Esophagus muscularis mucosa (tissue), 4 donors: ENCODE measurements around the gene SZRD1. TPM values are rescaled to one million over a fixed set of nuclear protein-coding genes. Genes with fewer than 3 reads are reported as not detected.

Experiments
- DNase-seq: peaks from one replicate; pipeline ENCODE4 v3.0.0-alpha.2; 2017; ENCODE audit errors: extremely low spot score
- H3K27ac ChIP-seq, 4 donors: fragments of 200-600 bp; sonication (generic); replicated peaks in 1 of 4; 1 replicate in 3 of 4; 2 replicates in 1 of 4; pipeline ENCODE4 v1.5.1; 2016 to 2019; ENCODE audit warnings: mild to moderate bottlenecking in 1 of 4
- H3K27me3 ChIP-seq, 4 donors: fragments of 200-600 bp; sonication (generic); one replicate each; pipeline versions ENCODE4 v1.5.1 to v1.6.0; 2016 to 2019
- H3K36me3 ChIP-seq, 4 donors: fragments of 200-600 bp; sonication (generic); one replicate each; pipeline ENCODE4 v1.5.1; 2016 to 2019
- H3K4me1 ChIP-seq, 4 donors: fragments of 200-600 bp; sonication (generic); one replicate each; pipeline ENCODE4 v1.5.1; 2016 to 2019
- H3K4me3 ChIP-seq, 4 donors: fragments of 200-600 bp; sonication (generic); 1 replicate in 2 of 4; 2 replicates in 2 of 4; pipeline ENCODE4 v1.5.1; 2016 to 2019; ENCODE audit warnings: mild to moderate bottlenecking in 4 of 4, moderate library complexity in 1 of 4
- H3K9me3 ChIP-seq, 4 donors: fragments of 200-600 bp; sonication (generic); 1 replicate in 3 of 4; 2 replicates in 1 of 4; pipeline ENCODE4 v1.5.1; 2016 to 2019
- CTCF ChIP-seq, 3 experiments: fragments of 200-600 bp in 2 of 3; fragments of 450-650 bp in 1 of 3; sonication (generic) in 2 of 3; IDR thresholded peaks; one replicate each; pipeline ENCODE4 v1.5.1; 2017 to 2019; ENCODE audit warnings: antibody characterized with exemption in 3 of 3, mild to moderate bottlenecking in 2 of 3, moderate library complexity in 1 of 3
- EP300 ChIP-seq: sonication (generic); formaldehyde crosslinking; IDR thresholded peaks from one replicate; pipeline ENCODE4 v1.6.1; 2017; ENCODE audit warnings: antibody characterized with exemption
- POLR2A ChIP-seq: fragments of 450-650 bp; IDR thresholded peaks from one replicate; pipeline ENCODE4 v1.6.1; 2017; ENCODE audit warnings: antibody characterized with exemption, moderate library complexity, mild to moderate bottlenecking, low read depth
- POLR2AphosphoS5 ChIP-seq, 2 donors: sonication (generic); formaldehyde crosslinking; IDR thresholded peaks; one replicate each; pipeline ENCODE4 v1.6.1; 2017; ENCODE audit warnings: antibody characterized with exemption in 2 of 2
- WGBS: methylation state at CpG from one replicate; pipeline ENCODE4 v1.1.5; 2018; 5-methylcytosine and 5-hydroxymethylcytosine counted together
- intact Hi-C: fragments of 100-400 bp; cut with DNase I; formaldehyde crosslinking; loops from one replicate; pipeline ENCODE4 v1.15.1; 2023
- total RNA-seq, 4 donors: library from RNA; depleted of rRNA; stranded (reverse); fragments of >200 nt; gene quantifications; one replicate each; pipeline versions ENCODE4 v1.1.0 to v1.2.1, GENCODE V29; 2016

Gene SZRD1
- total RNA-seq, 4 donors from 2014 or later, result 70.2 to 110 (median 98.3) TPM

- Histone ChIP-seq H3K4me3 (no peak overlapping the region), H3K27ac (peak overlapping the region; percentile 69 to 72 (median 71)), H3K4me1 (peaks cover 51 to 83% (median 70%) of the 10 kb centered on the region in 4 donors), H3K9me3 (no peaks in the 10 kb centered on the region), H3K27me3 (no peaks in the 10 kb centered on the region), H3K36me3 (no peaks in the 10 kb centered on the region)
- TF ChIP-seq CTCF (IDR thresholded peaks at IDR 0.05) (no peak), POLR2A (no peak), EP300 (no peak), POLR2AphosphoS5 (IDR thresholded peaks at IDR 0.05) (no peak)
- WGBS, result 74% methylated on average over 7 of the region's 7 CpGs
- DNase-seq, result no peak
- intact Hi-C loops, result no loop called here
Observed at GRCh38 chr1:16378443-16378842, 11.4 kb downstream of the SZRD1 start.

- Histone ChIP-seq H3K9me3 (no peaks in the 10 kb centered on the region), H3K4me3 (no peak overlapping the region), H3K27me3 (no peaks in the 10 kb centered on the region), H3K36me3 (no peaks in the 10 kb centered on the region), H3K4me1 (peaks cover 47 to 81% (median 69%) of the 10 kb centered on the region in 4 donors), H3K27ac (no peak overlapping the region)
- no peak for DNase-seq
- intact Hi-C loops, result no loop called here
- 91% methylated on average over 4 of the region's 4 CpGs for WGBS
- no peak for TF ChIP-seq CTCF (IDR thresholded peaks at IDR 0.05)
Observed at GRCh38 chr1:16380868-16381267, 13.8 kb downstream of the SZRD1 start.

- WGBS, result 76% methylated on average over 5 of the region's 5 CpGs
- no peak for DNase-seq
- H3K27me3 ChIP-seq, result no peaks in the 10 kb centered on the region
- H3K4me3 ChIP-seq, result no peak overlapping the region
- no peak overlapping the region for H3K27ac ChIP-seq
- intact Hi-C loops, result no loop called here
- H3K36me3 ChIP-seq, result no peaks in the 10 kb centered on the region
- H3K9me3 ChIP-seq, result no peaks in the 10 kb centered on the region
- TF ChIP-seq CTCF (IDR thresholded peaks at IDR 0.05) (no peak), POLR2AphosphoS5 (IDR thresholded peaks at IDR 0.05) (no peak), EP300 (no peak), POLR2A (no peak)
- peaks cover 43 to 81% (median 69%) of the 10 kb centered on the region in 4 donors for H3K4me1 ChIP-seq
Observed at GRCh38 chr1:16383888-16384287, 16.8 kb downstream of the SZRD1 start.

GRCh38 chr1:16385659-16386453 is 18.8 kb downstream of the SZRD1 start:
- TF ChIP-seq POLR2AphosphoS5 (IDR thresholded peaks at IDR 0.05), result no peak
- TF ChIP-seq EP300, result no peak
- TF ChIP-seq POLR2A, result no peak
- TF ChIP-seq CTCF (IDR thresholded peaks at IDR 0.05), result no peak
- no peaks in the 10 kb centered on the region for H3K36me3 ChIP-seq
- H3K4me1 ChIP-seq, result peaks cover 50 to 84% (median 75%) of the 10 kb centered on the region in 4 donors
- H3K4me3 ChIP-seq, result no peak overlapping the region
- WGBS, result 87% methylated on average over 9 of the region's 9 CpGs
- H3K9me3 ChIP-seq, result no peaks in the 10 kb centered on the region
- no peaks in the 10 kb centered on the region for H3K27me3 ChIP-seq
- no peak for DNase-seq
- intact Hi-C loops, result no loop called here
- H3K27ac ChIP-seq, result peak overlapping the region; percentile 75 to 84 (median 78)
